ENCODE data around the gene SRP68.

Gene SRP68

DNA sequence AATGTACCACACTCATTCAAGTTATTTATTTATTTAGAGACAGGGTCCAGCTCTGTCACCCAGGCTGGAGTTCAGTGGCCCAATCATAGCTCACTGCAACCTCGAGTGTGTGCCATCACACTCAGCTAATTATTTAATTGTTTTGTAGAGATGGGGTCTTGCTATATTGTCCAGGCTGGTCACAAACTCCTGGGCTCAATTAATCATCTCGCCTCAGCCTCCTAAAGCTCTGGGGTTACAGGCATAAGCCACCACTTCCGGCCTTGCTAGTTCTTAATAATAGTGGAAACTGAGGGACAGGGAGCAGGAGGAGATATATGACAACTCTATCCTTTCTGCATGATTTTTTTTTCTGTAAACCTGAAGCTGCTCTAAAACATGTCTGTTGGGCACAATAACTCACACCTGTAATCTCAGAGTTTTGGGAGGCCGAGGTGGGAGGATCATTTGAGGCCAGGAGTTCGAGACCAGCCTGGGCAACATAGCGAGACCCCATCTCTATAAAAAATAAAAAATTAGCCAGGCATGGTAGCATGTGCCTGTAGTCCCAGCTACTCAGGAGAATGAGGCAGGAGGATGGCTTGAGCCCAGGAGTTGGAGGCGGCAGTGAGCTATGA lies 42.9 kb upstream of the SRP68 start:
- no peaks in the 10 kb centered on the region for H3K27me3 ChIP-seq (ENCODE audit: insufficient read depth, poor library complexity, severe bottlenecking)

DNA sequence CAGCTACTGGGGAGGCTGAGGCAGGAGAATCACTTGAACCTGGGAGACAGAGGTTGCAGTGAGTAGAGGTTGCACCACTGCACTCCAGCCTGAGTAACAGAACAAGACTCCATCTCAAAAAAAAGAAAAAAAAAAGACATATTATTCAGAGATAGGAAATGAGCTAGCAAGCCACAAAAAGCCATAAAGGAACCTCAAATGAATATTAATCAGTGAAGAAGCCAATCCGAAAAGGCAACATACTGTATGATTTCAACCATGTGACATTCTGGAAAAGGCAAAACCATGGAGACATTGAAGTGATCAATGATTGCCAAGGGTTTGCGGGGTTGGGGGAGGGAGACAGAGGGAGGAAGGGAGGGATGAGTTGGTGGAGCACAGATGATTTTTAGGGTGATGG lies 39.6 kb upstream of the SRP68 start:
- no peaks in the 10 kb centered on the region for H3K36me3 ChIP-seq (ENCODE audit: low read depth)
- H3K27ac ChIP-seq (ENCODE audit: poor library complexity, severe bottlenecking), result no peak overlapping the region
- ATAC-seq (ENCODE audit: low read depth) (no peak), DNase-seq (ENCODE audit: low spot score) (no peak)
- H3K4me1 ChIP-seq (ENCODE audit: insufficient read depth, poor library complexity, severe bottlenecking), result no peaks in the 10 kb centered on the region
- TF ChIP-seq, protein P1, sequence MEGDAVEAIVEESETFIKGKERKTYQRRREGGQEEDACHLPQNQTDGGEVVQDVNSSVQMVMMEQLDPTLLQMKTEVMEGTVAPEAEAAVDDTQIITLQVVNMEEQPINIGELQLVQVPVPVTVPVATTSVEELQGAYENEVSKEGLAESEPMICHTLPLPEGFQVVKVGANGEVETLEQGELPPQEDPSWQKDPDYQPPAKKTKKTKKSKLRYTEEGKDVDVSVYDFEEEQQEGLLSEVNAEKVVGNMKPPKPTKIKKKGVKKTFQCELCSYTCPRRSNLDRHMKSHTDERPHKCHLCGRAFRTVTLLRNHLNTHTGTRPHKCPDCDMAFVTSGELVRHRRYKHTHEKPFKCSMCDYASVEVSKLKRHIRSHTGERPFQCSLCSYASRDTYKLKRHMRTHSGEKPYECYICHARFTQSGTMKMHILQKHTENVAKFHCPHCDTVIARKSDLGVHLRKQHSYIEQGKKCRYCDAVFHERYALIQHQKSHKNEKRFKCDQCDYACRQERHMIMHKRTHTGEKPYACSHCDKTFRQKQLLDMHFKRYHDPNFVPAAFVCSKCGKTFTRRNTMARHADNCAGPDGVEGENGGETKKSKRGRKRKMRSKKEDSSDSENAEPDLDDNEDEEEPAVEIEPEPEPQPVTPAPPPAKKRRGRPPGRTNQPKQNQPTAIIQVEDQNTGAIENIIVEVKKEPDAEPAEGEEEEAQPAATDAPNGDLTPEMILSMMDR (IDR thresholded peaks at IDR 0.05; ENCODE audit: poor library complexity, severe bottlenecking), result no peak
- no peaks in the 10 kb centered on the region for H3K27me3 ChIP-seq (ENCODE audit: insufficient read depth, poor library complexity, severe bottlenecking)
- H3K9me3 ChIP-seq (ENCODE audit: severe bottlenecking), result no peaks in the 10 kb centered on the region
- no peak overlapping the region for H3K4me3 ChIP-seq (ENCODE audit: severe bottlenecking)

More for the DNA sequence above, 42.9 kb upstream of the SRP68 start:
- H3K27ac ChIP-seq (ENCODE audit: poor library complexity, severe bottlenecking), result no peak overlapping the region
- ATAC-seq (ENCODE audit: low read depth) (no peak), DNase-seq (ENCODE audit: low spot score) (no peak)
- H3K4me3 ChIP-seq (ENCODE audit: severe bottlenecking), result no peak overlapping the region
- TF ChIP-seq, protein P1 (IDR thresholded peaks at IDR 0.05; ENCODE audit: poor library complexity, severe bottlenecking), result no peak
- H3K36me3 ChIP-seq (ENCODE audit: low read depth), result no peaks in the 10 kb centered on the region
- H3K4me1 ChIP-seq (ENCODE audit: insufficient read depth, poor library complexity, severe bottlenecking), result no peaks in the 10 kb centered on the region
- no peaks in the 10 kb centered on the region for H3K9me3 ChIP-seq (ENCODE audit: severe bottlenecking)

DNA sequence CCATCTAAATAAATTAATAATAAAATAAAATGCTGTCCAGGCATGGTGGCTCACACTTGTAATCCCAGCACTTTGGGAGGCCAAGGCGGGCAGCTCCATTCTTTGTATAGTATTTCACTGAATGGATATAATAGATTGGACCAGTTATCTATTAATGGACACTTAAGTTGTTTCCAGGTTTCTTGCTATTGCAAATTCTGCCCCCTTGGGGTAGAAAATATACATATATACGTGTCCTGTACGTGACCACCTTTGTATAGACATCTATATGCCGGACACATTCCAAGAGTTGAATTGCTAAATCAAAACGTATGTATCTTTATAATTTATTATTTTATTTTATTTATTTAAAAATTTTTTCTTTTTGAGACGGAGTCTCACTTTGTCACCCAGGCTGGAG lies 35.2 kb upstream of the SRP68 start:
- ATAC-seq (ENCODE audit: low read depth) (no peak), DNase-seq (ENCODE audit: low spot score) (no peak)
- TF ChIP-seq, protein P1 (IDR thresholded peaks at IDR 0.05; ENCODE audit: poor library complexity, severe bottlenecking), result no peak
- Histone ChIP-seq H3K9me3 (ENCODE audit: severe bottlenecking) (no peaks in the 10 kb centered on the region), H3K4me1 (ENCODE audit: insufficient read depth, poor library complexity, severe bottlenecking) (peaks cover 6% of the 10 kb centered on the region), H3K27ac (ENCODE audit: poor library complexity, severe bottlenecking) (no peak overlapping the region), H3K27me3 (ENCODE audit: insufficient read depth, poor library complexity, severe bottlenecking) (no peaks in the 10 kb centered on the region), H3K4me3 (ENCODE audit: severe bottlenecking) (no peak overlapping the region), H3K36me3 (ENCODE audit: low read depth) (peaks cover under 1% of the 10 kb centered on the region; the same call in 1 of the 2 replicates)

DNA sequence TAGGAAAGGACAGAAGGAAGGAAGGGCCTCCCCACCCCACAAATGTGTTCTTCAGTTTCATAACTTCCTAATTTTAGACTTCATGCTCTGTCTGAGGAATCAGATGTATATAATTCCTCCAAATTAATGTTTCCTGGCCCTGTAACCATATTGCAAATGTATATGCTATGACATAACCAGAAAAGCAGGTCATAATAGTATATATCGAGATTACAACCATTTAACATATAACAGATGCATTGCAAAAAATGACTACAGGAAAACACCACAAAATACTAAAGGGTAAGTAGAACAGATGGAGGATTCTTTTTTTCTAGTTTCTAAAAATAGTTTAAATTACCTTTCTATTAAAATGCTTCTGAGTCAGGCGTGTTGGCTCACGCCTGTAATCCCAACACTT lies 34.4 kb upstream of the SRP68 start:
- no peak for ATAC-seq (ENCODE audit: low read depth)
- DNase-seq (ENCODE audit: low spot score), result no peak
- Histone ChIP-seq H3K4me1 (ENCODE audit: insufficient read depth, poor library complexity, severe bottlenecking) (peaks cover 6% of the 10 kb centered on the region), H3K27me3 (ENCODE audit: insufficient read depth, poor library complexity, severe bottlenecking) (no peaks in the 10 kb centered on the region), H3K27ac (ENCODE audit: poor library complexity, severe bottlenecking) (no peak overlapping the region), H3K9me3 (ENCODE audit: severe bottlenecking) (no peaks in the 10 kb centered on the region), H3K36me3 (ENCODE audit: low read depth) (peaks cover 9% of the 10 kb centered on the region), H3K4me3 (ENCODE audit: severe bottlenecking) (no peak overlapping the region)
- TF ChIP-seq, protein P1 (IDR thresholded peaks at IDR 0.05; ENCODE audit: poor library complexity, severe bottlenecking), result no peak

DNA sequence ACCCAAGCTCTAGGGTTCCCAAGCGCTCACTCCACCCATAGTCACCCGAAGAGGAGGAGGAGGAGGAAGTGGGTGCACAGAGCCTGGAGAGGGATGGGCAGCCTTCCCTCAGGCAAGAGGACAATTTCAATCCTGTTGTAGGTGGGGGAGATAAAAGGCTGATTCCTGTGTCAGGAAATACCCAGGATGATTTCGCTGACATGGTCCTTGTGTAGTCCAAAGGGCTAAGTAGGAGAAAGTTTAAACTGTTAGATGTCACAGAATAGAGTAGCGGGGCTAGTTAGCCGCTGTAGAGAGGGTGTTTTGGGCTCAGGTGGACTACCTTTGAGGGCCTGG lies 32.5 kb upstream of the SRP68 start:
- TF ChIP-seq, protein P1 (IDR thresholded peaks at IDR 0.05; ENCODE audit: poor library complexity, severe bottlenecking), result no peak
- ATAC-seq (ENCODE audit: low read depth) (no peak), DNase-seq (ENCODE audit: low spot score) (no peak)
- Histone ChIP-seq H3K27ac (ENCODE audit: poor library complexity, severe bottlenecking) (no peak overlapping the region), H3K4me3 (ENCODE audit: severe bottlenecking) (no peak overlapping the region), H3K9me3 (ENCODE audit: severe bottlenecking) (no peaks in the 10 kb centered on the region), H3K27me3 (ENCODE audit: insufficient read depth, poor library complexity, severe bottlenecking) (no peaks in the 10 kb centered on the region), H3K36me3 (ENCODE audit: low read depth) (peaks cover 24% of the 10 kb centered on the region), H3K4me1 (ENCODE audit: insufficient read depth, poor library complexity, severe bottlenecking) (peaks cover 6% of the 10 kb centered on the region)

Measured in RWPE2 (cell line).